Rectal smooth muscle tissue (tissue), 1 donor: ENCODE data around the gene GSG1.
A peak's percentile ranks its signal among the peaks of the same experiment; 100 is the strongest.
"Not testable (repeated sequence)": the region's sequence is repeated elsewhere in the genome, so short reads cannot be mapped to it uniquely, and the experiment has no call there.

Source experiments
- H3K27ac ChIP-seq: one replicate; pipeline ENCODE4 v1.7.0; 2013; ENCODE audit warnings: low read depth, low read length, inconsistent platforms
- H3K27me3 ChIP-seq: one replicate; pipeline ENCODE4 v1.7.0; 2013; ENCODE audit warnings: low read length; ENCODE audit not compliant: control insufficient read depth, insufficient read depth
- H3K36me3 ChIP-seq: one replicate; pipeline ENCODE4 v1.7.0; 2013; ENCODE audit warnings: low read length; ENCODE audit not compliant: control insufficient read depth, insufficient read depth
- H3K4me1 ChIP-seq: one replicate; pipeline ENCODE4 v1.7.0; 2013; ENCODE audit warnings: low read length; ENCODE audit not compliant: control insufficient read depth, insufficient read depth
- H3K4me3 ChIP-seq: one replicate; pipeline ENCODE4 v1.7.0; 2013; ENCODE audit warnings: low read length
- H3K9ac ChIP-seq: one replicate; pipeline ENCODE4 v1.7.0; 2013; ENCODE audit warnings: low read length

GSG1 gene

DNA sequence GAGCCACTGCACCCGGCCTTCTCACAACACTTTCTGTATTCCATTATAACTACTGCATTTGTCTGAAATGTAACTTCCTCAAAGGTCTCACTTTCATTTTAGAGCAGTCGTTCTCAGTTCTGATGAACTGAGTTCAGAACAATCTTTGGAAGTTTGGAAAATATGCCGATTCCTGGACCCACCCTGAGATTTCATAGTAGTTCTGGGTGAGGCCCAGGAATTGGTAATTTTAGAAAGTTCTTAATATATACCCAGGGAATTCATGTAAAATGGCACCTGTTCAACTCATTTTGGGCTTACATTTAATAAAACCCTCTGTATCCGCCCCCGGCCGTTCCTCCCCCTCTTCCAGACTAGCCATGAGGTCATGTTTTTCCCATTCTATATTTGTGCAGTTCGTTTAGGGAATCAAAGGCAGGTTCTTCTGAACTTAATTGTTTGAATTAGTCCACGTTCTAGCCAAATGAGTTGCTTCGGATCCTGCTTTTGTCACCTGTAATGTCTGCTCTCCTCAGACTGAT, 5.9 kb downstream of the GSG1 start:
- Histone ChIP-seq H3K27ac (peak overlapping the region; percentile 69), H3K9ac (no peak overlapping the region), H3K36me3 (no peaks in the 10 kb centered on the region), H3K4me3 (peak overlapping the region; percentile 45), H3K27me3 (no peaks in the 10 kb centered on the region), H3K4me1 (peaks cover 14% of the 10 kb centered on the region)

DNA sequence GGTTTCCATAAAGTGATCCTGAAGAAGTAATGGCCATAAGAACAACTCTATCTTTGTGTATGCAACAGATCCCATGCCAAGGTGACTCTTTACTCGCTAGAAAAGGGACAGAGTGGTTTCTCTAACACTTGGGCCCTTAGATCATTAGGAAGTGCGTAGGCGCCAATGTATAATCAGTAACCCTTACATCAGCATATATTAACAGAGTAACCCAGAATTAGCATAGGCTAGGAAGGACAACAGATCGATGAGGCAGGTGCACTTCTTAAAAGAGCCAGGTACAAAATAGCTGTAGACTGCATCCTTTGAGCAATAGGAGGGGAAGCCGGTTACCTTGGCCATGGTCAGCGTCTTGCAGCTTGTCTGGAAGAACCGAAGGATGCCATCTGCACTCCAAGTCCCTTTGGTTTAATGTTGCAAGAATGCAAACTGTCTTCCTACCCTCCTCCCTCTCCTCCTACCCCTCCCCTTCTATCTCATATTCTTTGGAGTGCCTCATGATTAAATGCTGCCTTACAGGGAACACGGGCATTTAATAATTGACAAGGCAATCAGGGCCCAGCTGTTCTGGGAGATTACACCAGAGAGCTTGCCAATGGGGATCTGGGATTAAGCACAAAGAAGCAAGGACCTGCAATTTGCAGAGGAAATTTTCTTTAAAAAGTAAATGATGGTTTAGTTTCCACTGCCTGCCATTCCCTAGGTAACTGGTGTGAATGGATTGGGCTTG, 8.0 kb downstream of the GSG1 start:
- Histone ChIP-seq H3K27ac (no peak overlapping the region), H3K27me3 (no peaks in the 10 kb centered on the region), H3K4me3 (no peak overlapping the region), H3K36me3 (no peaks in the 10 kb centered on the region), H3K9ac (no peak overlapping the region), H3K4me1 (peaks cover 9% of the 10 kb centered on the region)

DNA sequence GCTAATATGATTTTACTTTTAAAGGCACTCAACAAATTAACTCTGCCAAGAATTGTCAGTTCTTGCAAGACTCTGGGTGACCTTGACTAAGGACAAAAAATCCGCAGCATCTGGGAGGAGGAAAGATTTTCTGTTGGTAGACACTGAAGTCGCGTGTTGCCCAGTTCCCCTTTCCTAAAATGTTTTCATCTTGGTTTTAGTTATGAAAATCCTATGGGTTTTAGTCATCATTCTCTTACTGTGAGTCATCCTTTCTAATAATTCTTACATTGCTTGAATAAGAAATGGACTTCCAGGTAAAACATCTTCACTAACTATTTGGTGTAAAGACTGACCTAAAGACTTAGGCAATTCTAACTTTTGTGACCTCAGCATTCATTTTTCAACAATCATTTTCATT, 9.1 kb downstream of the GSG1 start:
- Histone ChIP-seq H3K4me3 (no peak overlapping the region), H3K4me1 (peaks cover 4% of the 10 kb centered on the region), H3K36me3 (no peaks in the 10 kb centered on the region), H3K27me3 (no peaks in the 10 kb centered on the region), H3K9ac (no peak overlapping the region), H3K27ac (no peak overlapping the region)

DNA sequence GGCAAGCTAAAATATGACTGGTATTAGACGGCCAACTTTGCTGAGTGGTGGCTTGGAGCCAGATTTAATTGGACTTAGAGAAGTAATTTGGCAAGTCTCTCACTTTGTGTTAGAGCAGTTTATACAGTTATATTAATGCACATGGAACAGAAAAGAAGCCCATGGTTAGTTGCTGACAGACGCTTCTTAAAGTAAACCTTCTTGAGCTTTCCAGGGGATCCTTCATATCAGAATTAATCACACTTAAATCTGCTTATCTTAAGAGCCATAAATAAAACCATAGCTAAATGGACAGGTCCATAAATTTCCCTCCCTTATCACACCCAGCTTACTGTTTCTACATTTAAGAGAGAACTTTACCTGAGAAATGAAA, 9.6 kb downstream of the GSG1 start:
- H3K36me3 ChIP-seq = no peaks in the 10 kb centered on the region
- H3K4me1 ChIP-seq = no peaks in the 10 kb centered on the region
- no peak overlapping the region for H3K9ac ChIP-seq
- H3K4me3 ChIP-seq = no peak overlapping the region
- H3K27me3 ChIP-seq = no peaks in the 10 kb centered on the region
- no peak overlapping the region for H3K27ac ChIP-seq

DNA sequence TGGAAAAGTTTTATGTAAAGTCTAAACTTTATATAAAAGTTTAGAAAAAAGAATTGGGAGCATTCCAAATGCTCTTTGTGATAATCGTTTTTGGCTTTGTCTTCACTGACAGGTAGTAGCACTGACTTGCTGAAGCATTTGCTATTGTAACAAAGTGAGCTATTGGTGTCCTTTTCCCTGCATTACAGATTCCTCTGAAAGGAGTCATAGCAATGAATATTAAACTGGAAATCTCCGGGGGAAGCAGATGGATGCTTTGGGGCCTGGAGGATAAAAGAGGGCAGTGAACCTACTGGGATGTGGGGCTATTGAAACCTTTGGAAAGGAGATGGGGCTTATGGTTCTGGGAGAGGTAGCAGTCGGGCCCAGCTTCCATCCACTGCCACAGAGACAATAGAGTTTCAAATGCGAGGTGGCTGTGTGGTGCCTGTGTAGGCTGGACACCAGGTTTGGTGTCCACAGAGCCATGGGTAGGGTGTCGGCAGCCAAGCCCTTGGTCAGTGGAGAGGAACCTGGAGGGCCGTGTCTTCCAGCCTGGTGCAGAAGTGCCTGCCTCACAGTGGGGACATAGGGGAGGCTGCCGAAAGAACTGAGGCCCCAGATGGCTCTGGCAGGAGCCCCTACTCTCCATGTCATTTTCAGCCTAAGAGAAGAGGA, 10.1 kb downstream of the GSG1 start:
- no peak overlapping the region for H3K9ac ChIP-seq
- H3K27ac ChIP-seq = no peak overlapping the region

DNA sequence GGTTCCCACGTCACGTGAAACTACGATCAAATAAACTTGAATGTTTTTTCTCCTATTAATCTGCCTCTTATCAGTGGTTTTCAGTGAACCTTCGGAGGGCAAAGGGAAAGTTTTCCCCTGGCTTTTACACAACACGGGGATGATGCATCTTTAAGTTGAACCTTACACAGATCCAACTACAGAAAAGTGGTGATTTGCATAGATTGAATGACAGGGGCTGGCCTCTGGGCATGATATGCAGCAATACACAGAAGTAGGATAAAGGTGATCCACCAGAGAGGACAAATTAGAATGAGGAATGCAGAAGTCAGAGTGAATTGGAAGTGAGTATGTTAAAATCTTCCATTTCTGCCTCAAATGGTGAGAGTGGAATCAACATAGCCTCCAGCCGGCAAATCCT, 11.6 kb downstream of the GSG1 start:
- Histone ChIP-seq H3K27ac (no peak overlapping the region), H3K36me3 (no peaks in the 10 kb centered on the region), H3K27me3 (no peaks in the 10 kb centered on the region), H3K4me3 (no peak overlapping the region), H3K4me1 (no peaks in the 10 kb centered on the region), H3K9ac (no peak overlapping the region)

More for the DNA sequence above, 10.1 kb downstream of the GSG1 start:
- H3K36me3 ChIP-seq = no peaks in the 10 kb centered on the region
- H3K27me3 ChIP-seq = no peaks in the 10 kb centered on the region
- H3K4me1 ChIP-seq = no peaks in the 10 kb centered on the region
- H3K4me3 ChIP-seq = no peak overlapping the region

DNA sequence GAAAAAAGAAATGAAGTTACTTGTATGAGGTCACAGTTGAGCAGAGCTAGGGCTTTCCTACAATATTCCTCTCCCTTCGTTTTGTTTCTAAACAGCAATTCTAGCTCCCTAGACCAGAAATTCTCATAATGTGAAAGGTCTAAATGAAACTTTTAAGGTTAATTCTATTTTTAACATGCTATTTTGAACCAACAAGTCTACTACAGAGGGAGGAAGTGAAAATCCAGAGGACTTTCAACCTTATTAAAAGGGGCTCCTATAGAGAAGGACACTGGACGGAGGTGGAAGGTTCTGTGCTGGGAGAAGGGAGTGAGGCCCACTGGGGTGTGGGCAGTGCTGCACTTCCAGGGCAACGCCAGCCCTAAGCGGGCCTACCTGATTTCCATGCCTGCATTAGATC, 13.4 kb downstream of the GSG1 start:
- Histone ChIP-seq H3K27ac (no peak overlapping the region), H3K4me1 (no peaks in the 10 kb centered on the region), H3K36me3 (no peaks in the 10 kb centered on the region), H3K27me3 (no peaks in the 10 kb centered on the region), H3K9ac (no peak overlapping the region), H3K4me3 (no peak overlapping the region)

DNA sequence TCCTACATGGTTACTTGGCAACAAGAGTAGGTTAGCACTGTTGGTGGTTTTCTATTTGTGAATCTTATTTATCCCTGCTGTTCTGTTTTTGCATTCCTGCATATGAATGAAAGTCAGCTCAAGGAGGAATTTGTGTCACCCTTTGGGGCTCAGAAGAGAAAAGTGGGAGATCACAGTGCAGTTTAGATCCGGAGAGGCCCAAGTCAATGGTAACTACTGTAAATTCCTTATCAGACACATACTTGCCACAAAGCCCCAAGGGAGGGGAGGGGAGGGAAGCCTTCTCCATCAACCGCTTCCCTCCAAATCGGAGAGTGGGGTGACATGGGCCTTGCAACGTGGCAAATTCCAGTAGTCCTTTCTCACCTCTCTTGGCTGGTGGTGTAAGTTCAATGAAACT, 15.0 kb downstream of the GSG1 start:
- Histone ChIP-seq H3K9ac (no peak overlapping the region), H3K27ac (no peak overlapping the region), H3K27me3 (no peaks in the 10 kb centered on the region), H3K4me3 (no peak overlapping the region), H3K36me3 (no peaks in the 10 kb centered on the region), H3K4me1 (no peaks in the 10 kb centered on the region)

DNA sequence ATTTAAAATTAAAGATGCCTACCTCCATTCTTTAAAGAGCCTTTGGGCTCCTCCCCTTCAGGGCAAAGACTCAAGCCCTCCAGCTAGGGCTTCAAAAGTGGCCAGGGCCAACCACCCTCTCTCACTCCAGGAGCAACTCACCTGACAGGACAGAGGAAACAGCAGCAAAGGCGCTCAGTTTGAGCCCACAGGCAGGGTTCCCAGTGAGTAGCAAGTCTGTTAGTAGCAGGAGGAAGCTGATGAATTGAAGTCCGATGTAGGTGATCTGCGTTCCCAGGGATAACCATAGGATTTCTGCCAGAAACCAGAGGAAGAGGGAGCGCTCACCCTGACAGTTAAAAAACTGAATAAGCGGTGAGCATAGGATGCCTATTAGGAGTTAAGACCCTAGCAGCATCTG, 15.7 kb downstream of the GSG1 start:
- H3K27me3 ChIP-seq = no peaks in the 10 kb centered on the region
- H3K27ac ChIP-seq = no peak overlapping the region
- H3K36me3 ChIP-seq = no peaks in the 10 kb centered on the region
- H3K4me1 ChIP-seq = no peaks in the 10 kb centered on the region
- H3K4me3 ChIP-seq = no peak overlapping the region
- H3K9ac ChIP-seq = no peak overlapping the region

DNA sequence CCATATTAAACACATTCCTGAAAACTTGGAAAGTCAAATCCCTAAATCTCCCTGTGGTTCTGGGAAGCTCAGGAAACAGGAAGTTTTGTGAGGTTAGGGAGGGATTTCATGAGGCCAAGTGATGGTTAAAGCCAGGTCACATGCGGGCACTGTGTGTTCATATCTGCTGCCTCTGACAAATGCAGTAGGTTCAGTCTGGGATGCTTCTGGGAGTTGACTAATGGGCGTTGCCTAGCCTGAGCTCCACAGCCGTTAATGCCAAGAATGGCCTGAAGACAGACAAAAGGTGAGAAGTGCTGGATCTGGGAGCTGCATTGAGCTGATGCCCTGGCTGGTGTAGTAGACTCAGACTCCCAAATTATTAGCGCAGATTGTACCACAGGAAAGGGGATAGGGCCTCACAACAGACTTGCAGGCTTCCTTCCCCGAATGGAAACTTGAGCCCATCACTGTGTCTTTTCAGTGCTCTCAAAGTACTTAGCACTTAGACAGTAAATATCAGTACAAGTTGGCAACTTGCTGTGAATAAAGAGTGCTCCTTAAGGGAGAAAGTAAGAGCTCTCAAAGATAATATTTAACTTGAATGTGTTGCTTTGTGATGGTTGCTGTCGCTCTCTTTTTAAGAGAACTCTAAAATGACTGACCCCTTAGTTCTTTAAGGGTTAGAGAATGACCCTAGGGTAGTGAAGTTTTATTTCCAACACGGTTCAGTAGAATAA, 17.3 kb downstream of the GSG1 start:
- Histone ChIP-seq H3K27me3 (no peaks in the 10 kb centered on the region), H3K4me3 (no peak overlapping the region), H3K4me1 (no peaks in the 10 kb centered on the region), H3K27ac (no peak overlapping the region), H3K36me3 (no peaks in the 10 kb centered on the region), H3K9ac (no peak overlapping the region)

DNA sequence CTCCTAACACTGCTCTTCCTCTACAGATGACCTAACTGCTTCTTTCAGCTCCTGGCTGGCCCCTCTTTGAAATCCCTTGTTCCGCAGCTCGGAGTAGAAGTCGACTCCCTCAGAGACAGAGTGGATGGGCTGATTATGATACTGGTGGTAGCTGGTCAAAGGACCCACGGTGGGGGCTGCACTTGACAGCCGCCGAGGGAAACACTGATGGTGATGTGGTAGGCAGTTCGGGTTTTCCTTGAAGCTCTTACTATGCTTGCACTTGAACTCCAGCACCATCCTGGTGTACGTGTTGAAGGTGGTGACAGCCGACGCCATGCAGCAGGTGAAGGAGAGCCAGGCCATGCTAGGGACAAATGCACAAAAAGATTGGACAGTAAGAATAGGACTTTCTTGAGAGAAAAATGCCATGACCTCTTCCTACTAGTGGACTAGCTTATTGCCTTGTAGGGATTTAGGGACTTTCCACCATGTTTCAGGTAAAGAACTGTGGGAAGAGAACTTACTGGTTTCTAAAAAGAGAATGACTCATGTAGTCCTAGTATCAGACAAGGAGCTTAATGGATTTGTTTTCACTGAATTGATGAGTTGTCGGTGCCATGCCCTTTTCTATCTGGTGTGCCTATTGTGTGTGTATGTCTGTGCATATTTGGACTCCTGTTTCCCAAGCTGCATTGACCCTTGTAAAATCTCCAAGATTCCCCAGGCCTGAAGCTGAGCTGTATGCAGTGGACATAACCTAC, 18.4 kb downstream of the GSG1 start:
- no peak overlapping the region for H3K27ac ChIP-seq
- no peaks in the 10 kb centered on the region for H3K36me3 ChIP-seq
- H3K9ac ChIP-seq = no peak overlapping the region
- no peak overlapping the region for H3K4me3 ChIP-seq
- H3K4me1 ChIP-seq = no peaks in the 10 kb centered on the region
- H3K27me3 ChIP-seq = no peaks in the 10 kb centered on the region

DNA sequence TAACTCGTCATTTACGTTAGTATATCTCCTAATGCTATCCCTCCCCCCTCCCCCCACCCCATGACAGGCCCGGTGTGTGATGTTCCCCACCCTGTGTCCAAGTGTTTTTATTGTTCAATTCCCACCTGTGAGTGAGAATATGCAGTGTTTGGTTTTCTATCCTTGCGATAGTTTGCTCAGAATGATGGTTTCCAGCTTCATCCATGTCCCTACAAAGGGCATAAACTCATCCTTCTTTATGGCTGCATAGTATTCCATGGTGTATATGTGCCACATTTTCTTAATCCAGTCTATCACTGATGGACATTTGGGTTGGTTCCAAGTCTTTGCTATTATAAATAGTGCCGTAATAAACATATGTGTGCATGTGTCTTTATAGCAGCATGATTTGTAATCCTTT, 19.8 kb downstream of the GSG1 start:
- not testable (repeated sequence) for H3K36me3 ChIP-seq, H3K4me1 ChIP-seq, H3K27ac ChIP-seq

More for the DNA sequence above, 19.8 kb downstream of the GSG1 start:
- H3K4me3 ChIP-seq, H3K9ac ChIP-seq, H3K27me3 ChIP-seq: not testable (repeated sequence)
